SIG-M5 (cell line): ENCODE measurements around the gene PAX2.

Source experiments
- DNase-seq: peaks from one replicate; lab custom pipeline; 2025; lab: John Stamatoyannopoulos, UW

Gene PAX2

GRCh38 chr10:100858261-100858660, 112.9 kb downstream of the PAX2 start:
- no peak for DNase-seq

GRCh38 chr10:100858747-100859483, 113.5 kb downstream of the PAX2 start:
- no peak for DNase-seq

- DNase-seq = no peak
Measured at GRCh38 chr10:100859484-100859763, 114.0 kb downstream of the PAX2 start.

GRCh38 chr10:100863433-100863832, 118.1 kb downstream of the PAX2 start:
- DNase-seq = no peak

- DNase-seq = no peak
Measured at GRCh38 chr10:100864036-100864885, 118.9 kb downstream of the PAX2 start.

- no peak for DNase-seq
Measured at GRCh38 chr10:100864978-100865377, 119.6 kb downstream of the PAX2 start.

- no peak for DNase-seq
Measured at GRCh38 chr10:100866010-100866409, 120.6 kb downstream of the PAX2 start.

GRCh38 chr10:100866575-100867098, 121.3 kb downstream of the PAX2 start:
- no peak for DNase-seq

- no peak for DNase-seq
Measured at GRCh38 chr10:100867261-100867963, 122.0 kb downstream of the PAX2 start.

- DNase-seq = no peak
Measured at GRCh38 chr10:100868382-100868781, 123.0 kb downstream of the PAX2 start.

- no peak for DNase-seq
Measured at GRCh38 chr10:100869399-100869798, 124.0 kb downstream of the PAX2 start.

GRCh38 chr10:100872034-100872791, 126.8 kb downstream of the PAX2 start:
- DNase-seq = no peak

GRCh38 chr10:100873146-100873826, 127.9 kb downstream of the PAX2 start:
- DNase-seq = no peak

GRCh38 chr10:100873827-100874326, 128.5 kb downstream of the PAX2 start:
- no peak for DNase-seq

- DNase-seq = no peak
Measured at GRCh38 chr10:100874702-100875483, 129.5 kb downstream of the PAX2 start.

- no peak for DNase-seq
Measured at GRCh38 chr10:100875484-100876166, 130.2 kb downstream of the PAX2 start.

GRCh38 chr10:100876585-100877460, 131.4 kb downstream of the PAX2 start:
- no peak for DNase-seq

GRCh38 chr10:100877461-100877850, 132.1 kb downstream of the PAX2 start:
- DNase-seq = no peak
